PFSK-1 (cell line): ENCODE data around the gene EPHA4.

Experiments used
- FOXP2 ChIP-seq: optimal IDR thresholded peaks from 2 replicates; pipeline ENCODE3; 2011; ENCODE audit warnings: borderline replicate concordance, control low read depth, inconsistent platforms; ENCODE audit not compliant: insufficient read depth; ENCODE audit errors: extremely low read length, extremely low read depth
- POLR2AphosphoS5 ChIP-seq: IDR thresholded peaks from 2 replicates; pipeline ENCODE4 v1.6.1; 2012; ENCODE audit warnings: low read depth, mild to moderate bottlenecking, control low read depth, low read length, moderate library complexity
- SIN3A ChIP-seq: IDR thresholded peaks from 2 replicates; pipeline ENCODE4 v1.6.1; 2012; ENCODE audit warnings: mild to moderate bottlenecking, low read length, moderate library complexity, borderline replicate concordance; ENCODE audit not compliant: insufficient read depth
- TAF1 ChIP-seq: IDR thresholded peaks from 2 replicates; pipeline ENCODE4 v1.6.1; 2012; ENCODE audit warnings: low read length, control low read depth, borderline replicate concordance; ENCODE audit not compliant: insufficient read depth
- TF ChIP-seq, protein P1 (sequence below), 2 experiments: IDR thresholded peaks; 2 replicates each; pipeline versions ENCODE4 v1.6.1 to v1.8.0; 2011 to 2012; ENCODE audit warnings: low read depth in 2 of 2, low read length in 2 of 2, control low read depth in 1 of 2, inconsistent platforms in 1 of 2, mild to moderate bottlenecking in 1 of 2, moderate library complexity in 1 of 2; ENCODE audit not compliant: insufficient read depth in 1 of 2

EPHA4 gene

DNA sequence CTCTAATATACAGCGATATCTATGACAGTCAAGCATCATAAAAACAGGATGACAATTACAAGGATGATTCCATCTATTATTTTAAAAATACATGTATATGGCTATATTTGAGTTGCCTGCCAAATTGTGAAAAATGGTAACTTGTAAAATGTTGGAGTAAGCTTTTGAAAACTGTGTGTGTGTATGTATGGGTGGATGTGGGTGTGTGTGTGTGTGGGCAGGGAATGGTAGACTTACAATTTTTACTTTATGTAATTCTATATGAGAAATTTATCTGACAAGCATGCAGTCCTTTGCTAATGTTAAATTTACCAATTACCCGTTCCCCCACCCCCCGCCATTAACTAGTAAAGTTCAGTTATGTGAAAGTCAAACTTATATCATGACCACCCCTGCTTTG lies 14.0 kb downstream of the EPHA4 start:
- TF ChIP-seq POLR2AphosphoS5 (no peak), TAF1 (no peak)

DNA sequence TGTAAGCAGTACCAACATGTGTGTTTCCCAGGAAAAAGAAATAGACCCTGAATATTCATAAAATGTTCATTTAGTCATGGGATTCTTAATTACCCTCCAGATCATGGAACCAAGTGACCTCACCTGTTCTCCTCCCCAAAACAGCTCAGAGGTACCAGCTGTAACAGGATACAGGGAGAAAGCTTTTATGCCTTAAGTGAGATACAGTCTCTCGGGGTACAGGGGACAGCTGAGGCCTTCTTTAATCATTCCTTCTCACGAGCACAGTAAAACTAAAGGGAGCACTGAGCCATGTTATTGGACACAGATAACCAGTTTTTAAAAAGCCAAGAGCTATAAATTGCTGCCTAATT lies 16.6 kb downstream of the EPHA4 start:
- TF ChIP-seq POLR2AphosphoS5 = no peak
- TF ChIP-seq TAF1 = no peak
- TF ChIP-seq FOXP2 = no peak
- no peak for TF ChIP-seq SIN3A
- TF ChIP-seq, protein P1, sequence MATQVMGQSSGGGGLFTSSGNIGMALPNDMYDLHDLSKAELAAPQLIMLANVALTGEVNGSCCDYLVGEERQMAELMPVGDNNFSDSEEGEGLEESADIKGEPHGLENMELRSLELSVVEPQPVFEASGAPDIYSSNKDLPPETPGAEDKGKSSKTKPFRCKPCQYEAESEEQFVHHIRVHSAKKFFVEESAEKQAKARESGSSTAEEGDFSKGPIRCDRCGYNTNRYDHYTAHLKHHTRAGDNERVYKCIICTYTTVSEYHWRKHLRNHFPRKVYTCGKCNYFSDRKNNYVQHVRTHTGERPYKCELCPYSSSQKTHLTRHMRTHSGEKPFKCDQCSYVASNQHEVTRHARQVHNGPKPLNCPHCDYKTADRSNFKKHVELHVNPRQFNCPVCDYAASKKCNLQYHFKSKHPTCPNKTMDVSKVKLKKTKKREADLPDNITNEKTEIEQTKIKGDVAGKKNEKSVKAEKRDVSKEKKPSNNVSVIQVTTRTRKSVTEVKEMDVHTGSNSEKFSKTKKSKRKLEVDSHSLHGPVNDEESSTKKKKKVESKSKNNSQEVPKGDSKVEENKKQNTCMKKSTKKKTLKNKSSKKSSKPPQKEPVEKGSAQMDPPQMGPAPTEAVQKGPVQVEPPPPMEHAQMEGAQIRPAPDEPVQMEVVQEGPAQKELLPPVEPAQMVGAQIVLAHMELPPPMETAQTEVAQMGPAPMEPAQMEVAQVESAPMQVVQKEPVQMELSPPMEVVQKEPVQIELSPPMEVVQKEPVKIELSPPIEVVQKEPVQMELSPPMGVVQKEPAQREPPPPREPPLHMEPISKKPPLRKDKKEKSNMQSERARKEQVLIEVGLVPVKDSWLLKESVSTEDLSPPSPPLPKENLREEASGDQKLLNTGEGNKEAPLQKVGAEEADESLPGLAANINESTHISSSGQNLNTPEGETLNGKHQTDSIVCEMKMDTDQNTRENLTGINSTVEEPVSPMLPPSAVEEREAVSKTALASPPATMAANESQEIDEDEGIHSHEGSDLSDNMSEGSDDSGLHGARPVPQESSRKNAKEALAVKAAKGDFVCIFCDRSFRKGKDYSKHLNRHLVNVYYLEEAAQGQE (IDR thresholded peaks at IDR 0.05; ENCODE audit: insufficient read depth in 1 of 2, low read depth in 2 of 2, low read length in 2 of 2) = no peak

DNA sequence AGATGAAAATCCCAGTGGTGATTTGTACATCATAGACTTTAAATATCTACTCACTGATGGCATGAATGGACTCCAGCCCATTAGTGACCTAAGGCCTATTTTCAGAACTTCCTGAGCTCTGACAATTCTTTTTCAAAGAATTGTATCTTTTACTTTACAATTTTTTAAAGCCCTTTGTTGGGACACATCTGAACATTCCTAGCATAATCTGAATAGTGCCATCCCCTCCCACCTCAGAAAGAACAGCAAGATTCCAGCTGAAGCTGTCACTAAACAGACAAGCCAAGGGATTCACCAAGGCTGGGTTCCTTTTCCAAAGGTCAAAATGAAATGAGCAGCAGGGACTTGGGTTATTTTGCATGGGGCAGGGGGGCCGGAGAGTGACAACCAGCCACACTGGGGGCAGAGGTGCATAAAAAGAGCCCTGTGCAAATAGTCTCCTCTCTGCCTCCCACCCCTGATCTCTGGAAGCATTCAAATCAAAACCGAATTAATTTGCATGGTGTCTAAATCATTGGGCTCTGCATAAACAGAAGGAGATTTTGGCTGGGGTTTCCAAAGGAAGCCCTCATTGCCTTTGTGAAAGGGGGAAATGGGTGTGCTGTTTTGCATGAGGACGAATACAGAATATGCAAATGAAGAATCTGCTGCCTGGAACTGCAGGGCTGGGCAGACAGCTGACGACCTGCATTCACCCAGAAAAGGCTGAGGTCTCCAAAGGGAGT lies 17.2 kb downstream of the EPHA4 start:
- TF ChIP-seq, protein P1 (IDR thresholded peaks at IDR 0.05; ENCODE audit: insufficient read depth in 1 of 2, low read depth in 2 of 2, low read length in 2 of 2) = no peak
- no peak for TF ChIP-seq TAF1
- TF ChIP-seq SIN3A = no peak
- TF ChIP-seq POLR2AphosphoS5 = no peak
- TF ChIP-seq FOXP2 = no peak

DNA sequence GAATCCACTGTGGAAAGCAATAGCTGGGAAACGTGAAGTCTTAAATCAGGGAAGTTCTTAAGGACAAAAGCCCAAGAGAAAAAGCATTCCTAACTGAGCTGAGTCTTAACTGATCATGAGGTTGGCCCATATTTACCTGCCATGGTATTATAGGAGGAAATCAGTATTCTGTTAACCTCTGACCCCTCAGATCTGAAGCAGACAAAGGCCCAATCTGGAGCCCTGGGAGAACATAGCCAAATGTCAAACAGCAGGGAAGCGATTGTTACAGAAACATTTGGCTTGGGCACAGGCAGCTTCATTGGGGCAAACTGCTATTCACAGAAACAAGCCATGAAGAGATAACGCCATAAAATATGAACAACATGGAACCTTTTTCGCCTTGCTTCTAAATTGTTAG lies 18.8 kb downstream of the EPHA4 start:
- no peak for TF ChIP-seq FOXP2
- no peak for TF ChIP-seq POLR2AphosphoS5
- TF ChIP-seq SIN3A = no peak
- TF ChIP-seq TAF1 = no peak
- TF ChIP-seq, protein P1 (IDR thresholded peaks at IDR 0.05; ENCODE audit: insufficient read depth in 1 of 2, low read depth in 2 of 2, low read length in 2 of 2) = no peak

DNA sequence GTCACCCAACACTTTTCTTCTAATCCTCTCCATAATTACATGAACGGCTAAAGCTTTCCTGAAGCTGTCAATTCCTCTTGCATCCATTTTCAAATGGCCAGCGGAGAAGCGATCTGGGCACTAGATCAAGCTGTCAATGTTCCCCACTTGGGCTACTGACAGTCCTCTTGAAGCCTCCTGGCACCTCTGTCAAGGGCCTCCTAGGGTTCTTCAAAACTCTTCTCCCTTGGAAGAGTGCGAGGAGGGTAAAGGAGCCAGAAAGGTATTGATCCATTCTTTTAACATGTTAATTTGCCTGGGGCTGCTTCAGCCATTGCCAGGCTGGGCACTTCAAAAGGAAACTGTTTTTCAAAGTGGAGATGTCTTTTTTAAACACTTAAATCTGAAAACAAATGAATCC lies 19.8 kb downstream of the EPHA4 start:
- TF ChIP-seq POLR2AphosphoS5 = no peak
- TF ChIP-seq, protein P1 (IDR thresholded peaks at IDR 0.05; ENCODE audit: insufficient read depth in 1 of 2, low read depth in 2 of 2, low read length in 2 of 2) = no peak
- TF ChIP-seq TAF1 = no peak
- no peak for TF ChIP-seq SIN3A
- no peak for TF ChIP-seq FOXP2
